Gastrocnemius medialis (tissue), 4 donors: ENCODE data around the gene PIP4P1. TPM values are rescaled to one million over a fixed set of nuclear protein-coding genes. Genes with fewer than 3 reads are reported as not detected.

Experiments
- ATAC-seq, 2 donors: fragments of 150-250 bp; one replicate each; pipeline ENCODE4 v1.9.1; 2016
- DNase-seq, 2 donors: peaks; one replicate each; pipeline ENCODE4 v3.0.0-alpha.2; 2019
- H3K27ac ChIP-seq, 4 donors: fragments of 200-600 bp; sonication (generic); 1 replicate in 1 of 4; 2 replicates in 3 of 4; pipeline ENCODE4 v1.5.1; 2016 to 2018; ENCODE audit warnings: mild to moderate bottlenecking in 2 of 4, moderate library complexity in 1 of 4
- H3K27me3 ChIP-seq, 3 donors: fragments of 200-600 bp; sonication (generic) in 2 of 3; 1 replicate in 1 of 3; 2 replicates in 2 of 3; pipeline versions ENCODE4 v1.5.1 to v1.6.0; 2016 to 2019; ENCODE audit warnings: mild to moderate bottlenecking in 1 of 3, moderate library complexity in 1 of 3
- H3K36me3 ChIP-seq, 2 donors: fragments of 200-600 bp; sonication (generic) in 1 of 2; one replicate each; pipeline ENCODE4 v1.5.1; 2017 to 2018
- H3K4me1 ChIP-seq, 2 donors: fragments of 200-600 bp; sonication (generic) in 1 of 2; one replicate each; pipeline ENCODE4 v1.5.1; 2016 to 2017; ENCODE audit warnings: mild to moderate bottlenecking in 2 of 2
- H3K4me3 ChIP-seq, 4 donors: fragments of 200-600 bp; sonication (generic) in 3 of 4; 1 replicate in 1 of 4; 2 replicates in 3 of 4; pipeline ENCODE4 v1.5.1; 2016 to 2019; ENCODE audit warnings: mild to moderate bottlenecking in 2 of 4
- H3K9me3 ChIP-seq, 3 donors: fragments of 200-600 bp; sonication (generic) in 2 of 3; 1 replicate in 1 of 3; 2 replicates in 2 of 3; pipeline ENCODE4 v1.5.1; 2016 to 2019
- CTCF ChIP-seq, 5 experiments: fragments of 450-650 bp in 3 of 5; fragments of 200-600 bp in 2 of 5; sonication (generic) in 2 of 5; IDR thresholded peaks in 4 of 5; conservative IDR thresholded peaks in 1 of 5; 1 replicate in 4 of 5; 2 replicates in 1 of 5; pipeline ENCODE4 v1.5.1; 2016 to 2019; ENCODE audit warnings: antibody characterized with exemption in 5 of 5, mild to moderate bottlenecking in 3 of 5, moderate library complexity in 3 of 5
- POLR2A ChIP-seq, 2 donors: fragments of 450-650 bp; IDR thresholded peaks; one replicate each; pipeline ENCODE4 v1.6.1; 2017; ENCODE audit warnings: antibody characterized with exemption in 2 of 2, mild to moderate bottlenecking in 2 of 2, moderate library complexity in 2 of 2
- in situ Hi-C, 4 donors: fragments of 200-750 bp; cut with MboI; loops; one replicate each; pipeline versions ENCODE4 v1.15.0 to v1.8.0; 2017; ENCODE audit warnings: low sequenced_read_pairs in 4 of 4
- intact Hi-C: fragments of 100-400 bp; cut with DNase I; formaldehyde crosslinking; loops from one replicate; pipeline ENCODE4 v1.15.1; 2023; ENCODE audit warnings: low total_unique reads
- total RNA-seq, 4 donors: library from RNA; depleted of rRNA; stranded (reverse); fragments of >200 nt; gene quantifications; one replicate each; pipeline versions ENCODE4 v1.1.0 to v1.2.3, GENCODE V29; 2016

Gene PIP4P1
- total RNA-seq, 4 donors from 2014 or later = 18.8 to 38.5 (median 21.7) TPM

- no peak for TF ChIP-seq CTCF (IDR thresholded peaks at IDR 0.05 in 4 of 5, conservative IDR thresholded peaks at IDR 0.05 in 1 of 5)
- no peak for TF ChIP-seq POLR2A (IDR thresholded peaks at IDR 0.05)
- intact Hi-C loops (no loop called here), in situ Hi-C loops (loop anchor here in 2 of 4 donors (25.0 kb wide), 1 partner anchor 191 kb away; no protein-coding TSS in a partner anchor)
- Histone ChIP-seq H3K9me3 (no peaks in the 10 kb centered on the region), H3K4me3 (no peak overlapping the region), H3K27ac (no peak overlapping the region), H3K27me3 (no peaks in the 10 kb centered on the region), H3K36me3 (no peaks in the 10 kb centered on the region), H3K4me1 (peaks cover 0 to 8% of the 10 kb centered on the region in 2 donors)
- ATAC-seq (no peak), DNase-seq (no peak)
Observed at GRCh38 chr14:20421267-20421666, 40.0 kb downstream of the PIP4P1 start.

- H3K36me3 ChIP-seq = no peaks in the 10 kb centered on the region
- H3K27ac ChIP-seq = peak overlapping the region in 3 of 4 donors; percentile 23 to 54 (median 48)
- DNase-seq (no peak), ATAC-seq (no peak)
- TF ChIP-seq CTCF (IDR thresholded peaks at IDR 0.05 in 4 of 5, conservative IDR thresholded peaks at IDR 0.05 in 1 of 5) (no peak), POLR2A (IDR thresholded peaks at IDR 0.05) (no peak)
- H3K4me1 ChIP-seq = peaks cover 0 to 8% of the 10 kb centered on the region in 2 donors
- H3K9me3 ChIP-seq = no peaks in the 10 kb centered on the region
- intact Hi-C loops = no loop called here
- H3K27me3 ChIP-seq = no peaks in the 10 kb centered on the region
- no peak overlapping the region for H3K4me3 ChIP-seq
- in situ Hi-C loops = loop anchor here in 3 of 4 donors (10.0 to 25.0 kb wide), 2 partner anchors 45 to 193 kb away; partner anchors contain the start of genes PIP4P1 (in 1 of the 3) and PNP (in 1 of the 3)
Observed at GRCh38 chr14:20419419-20419818, 41.8 kb downstream of the PIP4P1 start.

- Histone ChIP-seq H3K4me1 (peaks cover 6 to 12% of the 10 kb centered on the region in 2 donors), H3K27ac (peak overlapping the region in 2 of 4 donors; percentile 33 to 46), H3K9me3 (no peaks in the 10 kb centered on the region), H3K4me3 (no peak overlapping the region), H3K27me3 (no peaks in the 10 kb centered on the region), H3K36me3 (no peaks in the 10 kb centered on the region)
- no peak for TF ChIP-seq CTCF (IDR thresholded peaks at IDR 0.05 in 4 of 5, conservative IDR thresholded peaks at IDR 0.05 in 1 of 5)
- TF ChIP-seq POLR2A (IDR thresholded peaks at IDR 0.05) = no peak
- intact Hi-C loops = no loop called here
- DNase-seq (no peak), ATAC-seq (no peak)
- in situ Hi-C loops = loop anchor here in 3 of 4 donors (10.0 to 25.0 kb wide), 2 partner anchors 46 to 194 kb away; partner anchors contain the start of genes PIP4P1 (in 1 of the 3) and PNP (in 1 of the 3)
Observed at GRCh38 chr14:20418501-20418909, 42.7 kb downstream of the PIP4P1 start.

- in situ Hi-C loops = loop anchor here in 3 of 4 donors (10.0 to 25.0 kb wide), 2 partner anchors 47 to 195 kb away; partner anchors contain the start of genes PIP4P1 (in 1 of the 3) and PNP (in 1 of the 3)
- no peak for TF ChIP-seq POLR2A (IDR thresholded peaks at IDR 0.05)
- no peak for TF ChIP-seq CTCF (IDR thresholded peaks at IDR 0.05 in 4 of 5, conservative IDR thresholded peaks at IDR 0.05 in 1 of 5)
- peak overlapping the region in 1 of 4 donors; percentile 68 for H3K27ac ChIP-seq
- no peaks in the 10 kb centered on the region for H3K9me3 ChIP-seq
- no peak for ATAC-seq
- H3K4me3 ChIP-seq = no peak overlapping the region
- H3K36me3 ChIP-seq = no peaks in the 10 kb centered on the region
- H3K4me1 ChIP-seq = peaks cover 6 to 15% of the 10 kb centered on the region in 2 donors
- no peak for DNase-seq
- intact Hi-C loops = no loop called here
- no peaks in the 10 kb centered on the region for H3K27me3 ChIP-seq
Observed at GRCh38 chr14:20417250-20418186, 43.7 kb downstream of the PIP4P1 start.
